ENCODE data around the gene SPOCK1. TPM values are rescaled to one million over a fixed set of nuclear protein-coding genes. Genes with fewer than 3 reads are reported as not detected.

The SPOCK1 gene
- polyA plus RNA-seq, 3 donors = 1.8 to 5.7 (median 2.1) TPM

DNA sequence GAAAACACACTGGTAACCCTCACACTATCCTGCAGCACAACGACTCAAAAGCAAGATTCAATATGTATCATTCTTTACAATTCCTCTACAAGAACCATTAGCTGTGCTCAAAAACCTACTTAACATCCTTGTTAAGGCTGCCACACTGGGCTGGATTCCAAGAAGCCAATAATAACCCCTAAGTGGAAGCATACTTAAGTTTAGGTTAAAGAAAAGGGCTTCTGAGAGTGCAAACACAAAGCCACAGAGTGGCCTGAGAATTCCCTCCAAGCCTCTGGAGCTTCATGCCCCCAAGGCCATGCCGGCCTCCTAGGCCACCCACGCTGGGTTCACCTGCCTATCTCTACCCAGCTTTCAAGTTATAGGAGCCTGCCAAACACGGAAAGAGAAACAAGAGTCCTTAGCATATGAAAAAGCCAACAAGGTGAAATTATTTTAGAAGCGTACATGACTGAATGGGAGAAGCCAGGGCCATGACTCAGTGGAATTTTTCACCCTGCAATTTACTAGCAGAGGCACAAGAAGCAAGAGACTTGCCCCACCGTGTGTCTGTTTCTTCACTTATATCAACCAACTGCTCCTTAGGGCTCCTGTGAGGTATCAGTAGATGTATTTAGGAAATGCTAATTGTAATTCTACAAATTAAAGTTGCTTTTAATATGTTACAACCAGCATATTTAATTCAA lies 293.0 kb downstream of the SPOCK1 start:
- Mint-ChIP-seq H3K4me1 (no peaks in the 10 kb centered on the region), H3K36me3 (no peaks in the 10 kb centered on the region)
- TF ChIP-seq CTCF (IDR thresholded peaks at IDR 0.05) = no peak

DNA sequence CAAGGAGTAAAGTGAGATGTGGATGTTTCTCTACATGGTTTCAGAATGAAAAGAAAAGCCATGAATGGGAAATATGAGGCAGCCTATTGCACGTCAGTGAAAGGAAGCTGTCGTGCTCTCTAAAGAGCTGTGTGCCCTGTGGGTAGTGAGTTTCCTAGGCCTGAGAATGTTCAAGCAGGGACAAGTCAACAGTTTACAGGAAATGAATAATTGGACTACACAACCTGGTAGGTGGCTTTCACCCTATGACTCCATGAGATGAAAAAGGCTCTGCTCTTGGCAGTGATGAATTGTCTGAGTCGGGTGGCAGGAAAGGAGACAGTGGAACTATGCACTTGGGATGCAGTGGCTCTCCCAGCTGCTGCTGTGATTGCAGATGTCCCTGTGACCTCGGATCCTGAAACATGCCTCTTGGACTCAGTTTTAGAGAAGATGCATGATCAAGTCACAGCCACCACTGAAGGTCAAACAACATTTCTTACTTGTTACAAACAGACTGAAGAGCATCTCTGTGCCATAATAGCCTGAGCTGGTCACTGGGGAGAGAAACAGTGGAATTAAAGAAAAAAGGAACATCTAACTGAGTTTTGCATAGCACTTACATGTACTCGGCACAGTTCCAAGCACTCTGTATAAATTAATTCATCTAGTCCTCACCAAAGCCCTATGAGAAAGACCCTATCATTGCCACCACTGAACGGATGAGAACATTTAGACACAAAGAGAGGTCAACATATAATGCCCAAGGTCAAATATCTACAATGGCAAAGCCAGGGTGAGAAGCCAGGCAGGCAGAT lies 293.7 kb downstream of the SPOCK1 start:
- Mint-ChIP-seq H3K9me3 (peaks cover 0 to 3% (median 0%) of the 10 kb centered on the region in 7 donors), H3K27ac (no peak overlapping the region), H3K27me3 (ENCODE audit: low read depth in 3 of 3) (peaks cover 1 to 6% (median 2%) of the 10 kb centered on the region in 3 donors), H3K4me1 (no peaks in the 10 kb centered on the region), H3K4me3 (no peak overlapping the region), H3K36me3 (no peaks in the 10 kb centered on the region)
- Histone ChIP-seq H3K79me2 (ENCODE audit: insufficient read depth, low read length) (no peaks in the 10 kb centered on the region), H3K4me1 (ENCODE audit: control insufficient read depth in 1 of 2, insufficient read depth in 2 of 2, low read length in 2 of 2) (no peaks in the 10 kb centered on the region), H2AFZ (ENCODE audit: insufficient read depth, low read depth, low read length, poor library complexity, severe bottlenecking) (no peak overlapping the region), H3K27ac (ENCODE audit: low read depth in 1 of 2, low read length in 2 of 2) (no peak overlapping the region), H3K9me3 (replicated peaks in 1 of 2; ENCODE audit: control insufficient read depth in 1 of 2, insufficient read depth in 1 of 2, low read length in 2 of 2) (no peaks in the 10 kb centered on the region), H3K9ac (ENCODE audit: insufficient read depth, low read length, poor library complexity, severe bottlenecking) (no peak overlapping the region), H3K27me3 (ENCODE audit: control insufficient read depth in 2 of 2, insufficient read depth in 2 of 2, low read length in 2 of 2) (no peaks in the 10 kb centered on the region), H3K4me3 (replicated peaks in 1 of 3; ENCODE audit: low read depth in 2 of 3, low read length in 3 of 3) (no peak overlapping the region), H3K36me3 (replicated peaks in 1 of 2; ENCODE audit: control insufficient read depth in 1 of 2, insufficient read depth in 2 of 2, low read length in 2 of 2) (no peaks in the 10 kb centered on the region), H3K4me2 (replicated peaks; ENCODE audit: extremely low read depth, low read length, poor library complexity, severe bottlenecking) (no peak overlapping the region), H4K20me1 (ENCODE audit: insufficient read depth, low read length) (no peaks in the 10 kb centered on the region)
- intact Hi-C loops (cut with micrococcal nuclease) = no loop called here
- TF ChIP-seq CTCF (IDR thresholded peaks at IDR 0.05) = no peak
- 79% methylated on average over 6 of the region's 6 CpGs for WGBS (ENCODE audit: insufficient coverage)
- DNase-seq = no peak

More for the DNA sequence above, 293.0 kb downstream of the SPOCK1 start:
- Histone ChIP-seq H3K4me1 (ENCODE audit: control insufficient read depth in 1 of 2, insufficient read depth in 2 of 2, low read length in 2 of 2) (no peaks in the 10 kb centered on the region), H3K4me3 (replicated peaks in 1 of 3; ENCODE audit: low read depth in 2 of 3, low read length in 3 of 3) (no peak overlapping the region), H3K36me3 (replicated peaks in 1 of 2; ENCODE audit: control insufficient read depth in 1 of 2, insufficient read depth in 2 of 2, low read length in 2 of 2) (no peaks in the 10 kb centered on the region), H3K27me3 (ENCODE audit: control insufficient read depth in 2 of 2, insufficient read depth in 2 of 2, low read length in 2 of 2) (no peaks in the 10 kb centered on the region), H4K20me1 (ENCODE audit: insufficient read depth, low read length) (no peaks in the 10 kb centered on the region), H3K9me3 (replicated peaks in 1 of 2; ENCODE audit: control insufficient read depth in 1 of 2, insufficient read depth in 1 of 2, low read length in 2 of 2) (no peaks in the 10 kb centered on the region), H2AFZ (ENCODE audit: insufficient read depth, low read depth, low read length, poor library complexity, severe bottlenecking) (no peak overlapping the region), H3K27ac (ENCODE audit: low read depth in 1 of 2, low read length in 2 of 2) (no peak overlapping the region), H3K4me2 (replicated peaks; ENCODE audit: extremely low read depth, low read length, poor library complexity, severe bottlenecking) (no peak overlapping the region), H3K9ac (ENCODE audit: insufficient read depth, low read length, poor library complexity, severe bottlenecking) (no peak overlapping the region), H3K79me2 (ENCODE audit: insufficient read depth, low read length) (no peaks in the 10 kb centered on the region)
- Mint-ChIP-seq H3K9me3 (peaks cover 0 to 3% (median 0%) of the 10 kb centered on the region in 7 donors), H3K4me3 (no peak overlapping the region), H3K27ac (no peak overlapping the region), H3K27me3 (ENCODE audit: low read depth in 3 of 3) (peaks cover 1 to 6% (median 2%) of the 10 kb centered on the region in 3 donors)
- intact Hi-C loops (cut with micrococcal nuclease) = no loop called here
- no peak for DNase-seq
- 89% methylated on average over 1 of the region's 6 CpGs for WGBS (ENCODE audit: insufficient coverage)
